WI38 (cell line): ENCODE measurements around the gene SOX18.

Source experiments
- H3K4me3 ChIP-seq: 2 replicates; pipeline ENCODE4 v1.5.1; 2011; ENCODE audit warnings: low read depth, mild to moderate bottlenecking, control low read depth, low read length
- TF ChIP-seq, protein P1 (sequence below): IDR thresholded peaks from 2 replicates; pipeline ENCODE4 v1.5.1; 2012; ENCODE audit warnings: low read depth, mild to moderate bottlenecking, control low read depth, low read length

The SOX18 gene

DNA sequence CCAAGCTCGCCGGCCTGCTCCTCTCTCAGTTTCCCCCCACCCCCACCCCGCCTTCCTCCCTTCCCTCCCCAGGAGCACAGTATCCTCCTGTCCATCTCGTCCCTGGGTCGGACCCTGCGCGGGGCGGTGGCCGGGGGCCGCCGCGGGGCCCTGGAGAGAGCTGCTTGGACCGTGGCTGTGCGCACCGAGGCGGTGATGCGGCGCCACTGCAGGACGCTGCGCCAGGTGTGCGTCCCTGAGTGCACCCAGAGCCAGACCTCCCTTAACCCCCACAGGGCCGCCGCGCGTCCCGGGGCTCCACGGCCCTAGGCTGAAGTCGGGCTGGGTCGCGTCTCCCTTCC, 11.2 kb downstream of the SOX18 start:
- TF ChIP-seq, protein P1, sequence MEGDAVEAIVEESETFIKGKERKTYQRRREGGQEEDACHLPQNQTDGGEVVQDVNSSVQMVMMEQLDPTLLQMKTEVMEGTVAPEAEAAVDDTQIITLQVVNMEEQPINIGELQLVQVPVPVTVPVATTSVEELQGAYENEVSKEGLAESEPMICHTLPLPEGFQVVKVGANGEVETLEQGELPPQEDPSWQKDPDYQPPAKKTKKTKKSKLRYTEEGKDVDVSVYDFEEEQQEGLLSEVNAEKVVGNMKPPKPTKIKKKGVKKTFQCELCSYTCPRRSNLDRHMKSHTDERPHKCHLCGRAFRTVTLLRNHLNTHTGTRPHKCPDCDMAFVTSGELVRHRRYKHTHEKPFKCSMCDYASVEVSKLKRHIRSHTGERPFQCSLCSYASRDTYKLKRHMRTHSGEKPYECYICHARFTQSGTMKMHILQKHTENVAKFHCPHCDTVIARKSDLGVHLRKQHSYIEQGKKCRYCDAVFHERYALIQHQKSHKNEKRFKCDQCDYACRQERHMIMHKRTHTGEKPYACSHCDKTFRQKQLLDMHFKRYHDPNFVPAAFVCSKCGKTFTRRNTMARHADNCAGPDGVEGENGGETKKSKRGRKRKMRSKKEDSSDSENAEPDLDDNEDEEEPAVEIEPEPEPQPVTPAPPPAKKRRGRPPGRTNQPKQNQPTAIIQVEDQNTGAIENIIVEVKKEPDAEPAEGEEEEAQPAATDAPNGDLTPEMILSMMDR, result no peak
- H3K4me3 ChIP-seq, result no peak overlapping the region; the same call in 1 of the 2 replicates

DNA sequence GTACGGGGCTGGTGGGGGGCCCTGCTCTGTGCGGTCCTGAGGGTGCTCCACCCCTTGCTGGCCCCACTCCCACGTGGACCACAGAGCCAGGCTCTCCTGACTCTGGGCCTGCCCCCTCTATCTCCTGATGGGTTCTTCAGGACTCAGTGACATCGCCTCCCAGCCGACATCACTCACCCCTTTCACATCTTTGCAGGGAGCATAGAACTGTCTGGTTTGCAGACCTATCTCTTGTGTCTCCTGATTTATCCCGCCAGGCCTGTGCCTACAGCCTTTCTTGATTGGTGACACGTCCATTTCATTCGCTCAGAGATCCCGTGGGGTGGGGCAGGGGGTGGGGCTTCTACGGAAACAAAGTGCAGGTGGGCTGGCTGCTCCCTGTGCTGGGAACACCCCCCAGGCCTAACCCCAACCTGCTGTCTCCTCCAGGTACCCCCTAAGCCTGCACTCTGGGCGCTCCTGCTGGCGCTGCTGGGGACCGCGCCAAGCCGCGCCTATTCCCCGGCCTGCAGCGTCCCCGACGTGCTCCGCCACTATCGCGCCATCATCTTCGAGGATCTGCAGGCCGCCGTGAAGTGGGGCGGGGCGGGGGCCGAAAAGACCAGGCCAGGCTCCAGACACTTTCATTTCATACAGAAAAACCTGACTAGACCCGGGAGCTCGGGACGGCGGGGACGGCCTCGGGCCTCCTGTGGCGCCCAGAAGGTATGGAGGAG, 11.8 kb downstream of the SOX18 start:
- no peak overlapping the region for H3K4me3 ChIP-seq
- TF ChIP-seq, protein P1, result no peak

DNA sequence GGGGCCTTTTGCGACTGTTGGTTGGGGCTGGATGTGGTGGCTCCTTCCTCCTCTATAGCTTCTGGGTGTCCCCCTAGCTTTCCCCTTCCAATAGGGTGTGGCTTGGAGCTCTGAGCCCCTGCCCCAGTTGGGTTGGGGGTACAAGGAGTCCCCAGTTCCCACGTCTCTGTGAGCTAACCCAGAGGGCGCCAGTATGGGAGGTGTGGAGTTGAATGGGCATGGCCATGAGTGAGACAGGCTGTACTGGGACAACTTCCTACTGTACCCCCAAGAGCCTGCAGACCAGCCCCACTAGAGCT, 12.3 kb downstream of the SOX18 start:
- TF ChIP-seq, protein P1, result no peak
- no peak overlapping the region for H3K4me3 ChIP-seq

DNA sequence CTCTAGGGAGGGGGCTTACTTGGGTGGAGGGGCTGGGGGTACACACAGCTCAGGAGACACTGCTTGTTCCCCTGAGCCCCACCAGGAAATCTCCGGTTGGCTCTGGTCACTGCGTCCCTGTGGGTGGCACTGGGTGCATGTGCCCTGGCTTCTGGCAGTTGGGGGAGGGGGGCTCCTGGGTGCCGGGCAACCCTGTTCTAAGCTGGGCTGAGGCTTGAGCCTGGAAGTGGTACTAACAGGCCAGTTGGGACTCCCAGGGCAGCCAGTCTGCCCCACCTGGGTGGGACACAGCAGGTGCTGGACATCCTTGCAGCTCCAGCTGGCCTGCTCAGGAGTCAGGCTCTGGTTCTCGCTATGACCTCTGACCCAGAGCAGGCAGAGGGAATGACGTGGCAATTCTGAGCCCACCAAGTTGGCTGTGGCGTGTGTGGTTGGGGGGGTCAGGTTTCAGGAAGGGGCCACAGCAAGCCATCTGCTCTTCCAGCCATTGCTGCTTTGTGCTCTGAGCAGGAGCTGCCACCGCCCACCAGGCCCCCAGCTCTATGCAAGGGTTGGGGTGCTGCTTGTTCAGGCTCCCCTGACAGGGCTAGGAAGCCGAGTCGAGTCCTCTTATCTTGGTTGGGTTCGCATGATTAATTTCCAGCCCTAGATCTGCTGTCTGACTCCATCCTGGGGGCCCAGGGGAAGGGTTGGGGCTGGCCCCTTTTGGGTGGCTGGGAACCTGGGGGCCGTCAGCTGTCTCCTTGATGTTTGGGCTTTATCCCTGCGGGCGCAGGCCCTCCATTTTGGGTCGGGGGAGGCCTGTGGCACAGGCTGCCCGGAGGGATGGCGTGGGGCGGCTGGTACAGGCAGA, 12.9 kb downstream of the SOX18 start:
- no peak overlapping the region for H3K4me3 ChIP-seq
- TF ChIP-seq, protein P1, result no peak

DNA sequence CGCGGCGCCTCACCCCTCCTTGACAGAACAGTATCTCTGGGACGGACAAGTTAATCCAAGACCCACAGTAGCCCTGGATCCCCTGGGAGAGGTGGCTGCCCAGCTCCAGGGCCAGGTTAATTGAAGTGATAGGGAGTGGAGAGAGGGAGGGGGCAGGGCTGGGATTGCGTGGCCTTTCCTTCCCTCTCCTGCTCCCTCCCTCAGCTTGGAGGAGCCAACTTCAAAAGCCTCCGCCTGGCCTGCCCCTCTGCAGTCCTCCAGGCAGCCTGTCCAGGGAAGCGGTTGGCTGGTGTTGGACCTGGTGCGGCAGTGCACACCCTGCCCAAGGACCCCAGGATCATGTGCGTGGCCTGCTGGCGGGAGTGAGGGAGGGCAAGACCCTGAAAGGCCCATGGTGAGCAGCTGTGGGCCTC, 13.5 kb downstream of the SOX18 start, which contains the start of gene C20orf204:
C20orf204 (plus strand) TSS at position 250 of the 413 bp plus-strand sequence; CDS start at position 392, 142 bp downstream.
- TF ChIP-seq, protein P1, result no peak
- H3K4me3 ChIP-seq, result no peak within 1 kb of the TSS

DNA sequence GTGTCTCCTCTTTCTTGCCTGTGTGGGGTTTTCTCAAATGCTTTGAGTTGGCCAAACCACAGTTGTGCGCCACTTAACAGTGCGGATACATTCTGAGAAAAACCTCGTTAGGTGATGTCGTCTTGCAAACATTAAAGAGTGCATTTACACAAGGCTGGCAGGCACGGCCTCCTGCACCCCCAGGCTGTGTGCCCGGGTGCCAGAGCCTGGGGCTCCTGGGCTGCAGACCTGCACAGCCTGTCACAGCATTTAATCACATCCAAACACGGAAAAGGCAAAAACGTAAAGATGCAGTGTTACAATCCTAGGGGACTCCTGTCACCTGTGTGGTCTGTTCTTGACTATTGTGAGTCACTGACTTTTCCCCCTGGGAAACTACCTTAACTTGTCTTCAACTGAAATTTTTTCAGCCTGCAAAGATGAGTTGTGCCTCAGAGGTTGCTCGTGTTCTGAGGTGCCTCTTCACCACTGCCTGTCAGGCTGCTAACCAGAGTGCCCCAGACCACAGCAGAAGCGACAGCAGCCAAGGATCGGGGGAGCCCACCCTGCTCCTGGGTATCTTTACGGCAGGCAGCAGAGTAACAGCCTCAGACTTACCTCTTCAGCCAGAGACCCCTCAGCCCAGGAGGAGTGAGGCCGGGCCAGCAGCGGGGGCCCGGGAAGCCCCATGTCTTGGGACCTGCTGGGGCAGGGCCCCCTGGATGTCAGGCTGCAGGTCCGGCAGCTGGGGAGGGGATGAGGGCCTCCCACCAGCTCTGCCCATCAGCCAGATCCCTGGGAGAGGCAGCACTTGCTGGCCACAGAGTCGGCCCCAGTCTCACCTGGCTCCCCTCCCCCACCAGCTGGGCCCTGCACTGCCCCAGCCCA, 14.1 kb downstream of the SOX18 start:
- TF ChIP-seq, protein P1, result no peak
- H3K4me3 ChIP-seq, result no peak overlapping the region
